Suprapubic skin (tissue), 4 donors: ENCODE data around the gene NDOR1.

ENCODE experiments used
- EP300 ChIP-seq: sonication (generic); formaldehyde crosslinking; IDR thresholded peaks from one replicate; pipeline ENCODE4 v1.6.1; 2017; ENCODE audit warnings: antibody characterized with exemption
- POLR2AphosphoS5 ChIP-seq, 3 donors: sonication (generic); formaldehyde crosslinking; IDR thresholded peaks; one replicate each; pipeline ENCODE4 v1.6.1; 2017; ENCODE audit warnings: antibody characterized with exemption in 3 of 3
- TF ChIP-seq, protein P1 (sequence below), 2 donors: fragments of 200-600 bp in 1 of 2; fragments of 450-650 bp in 1 of 2; sonication (generic) in 1 of 2; IDR thresholded peaks; one replicate each; pipeline ENCODE4 v1.5.1; 2016 to 2019; ENCODE audit warnings: antibody characterized with exemption in 2 of 2, mild to moderate bottlenecking in 1 of 2, moderate library complexity in 1 of 2

DNA sequence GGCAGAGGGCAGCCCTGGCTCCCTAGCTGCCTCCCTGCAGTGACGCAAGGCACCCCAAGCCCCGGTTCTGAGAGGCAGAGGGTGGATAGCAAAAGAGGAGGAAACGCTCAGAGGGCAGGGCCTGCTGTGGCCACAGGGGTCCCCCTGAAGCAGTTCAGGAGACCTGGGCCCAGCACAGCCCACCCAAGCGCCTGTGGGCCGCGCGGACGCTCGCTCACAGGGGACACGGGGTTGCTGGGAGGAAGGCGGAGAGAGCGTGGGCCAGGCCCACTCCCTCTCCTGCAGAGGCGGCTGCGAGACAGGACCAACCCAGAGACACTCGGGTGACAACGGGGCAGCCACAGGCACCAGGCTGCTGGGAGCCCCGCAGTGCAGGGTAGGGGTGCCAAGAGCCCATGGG, 25.7 kb upstream of the NDOR1 start:
- TF ChIP-seq EP300 (no peak), POLR2AphosphoS5 (IDR thresholded peaks at IDR 0.05) (no peak)
- TF ChIP-seq, protein P1, sequence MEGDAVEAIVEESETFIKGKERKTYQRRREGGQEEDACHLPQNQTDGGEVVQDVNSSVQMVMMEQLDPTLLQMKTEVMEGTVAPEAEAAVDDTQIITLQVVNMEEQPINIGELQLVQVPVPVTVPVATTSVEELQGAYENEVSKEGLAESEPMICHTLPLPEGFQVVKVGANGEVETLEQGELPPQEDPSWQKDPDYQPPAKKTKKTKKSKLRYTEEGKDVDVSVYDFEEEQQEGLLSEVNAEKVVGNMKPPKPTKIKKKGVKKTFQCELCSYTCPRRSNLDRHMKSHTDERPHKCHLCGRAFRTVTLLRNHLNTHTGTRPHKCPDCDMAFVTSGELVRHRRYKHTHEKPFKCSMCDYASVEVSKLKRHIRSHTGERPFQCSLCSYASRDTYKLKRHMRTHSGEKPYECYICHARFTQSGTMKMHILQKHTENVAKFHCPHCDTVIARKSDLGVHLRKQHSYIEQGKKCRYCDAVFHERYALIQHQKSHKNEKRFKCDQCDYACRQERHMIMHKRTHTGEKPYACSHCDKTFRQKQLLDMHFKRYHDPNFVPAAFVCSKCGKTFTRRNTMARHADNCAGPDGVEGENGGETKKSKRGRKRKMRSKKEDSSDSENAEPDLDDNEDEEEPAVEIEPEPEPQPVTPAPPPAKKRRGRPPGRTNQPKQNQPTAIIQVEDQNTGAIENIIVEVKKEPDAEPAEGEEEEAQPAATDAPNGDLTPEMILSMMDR (IDR thresholded peaks at IDR 0.05): no peak
